ENCODE measurements around the gene CAPN9.

Gene CAPN9

GRCh38 chr1:230812568-230812967 is 65.4 kb downstream of the CAPN9 start:
- Histone ChIP-seq H3K4me3 (ENCODE audit: low read depth in 1 of 2, low read length in 2 of 2) (no peak overlapping the region), H3K4me1 (ENCODE audit: insufficient read depth, low read length) (peaks cover 13% of the 10 kb centered on the region), H3K9ac (ENCODE audit: low read length) (no peak overlapping the region), H3K36me3 (ENCODE audit: insufficient read depth, low read length) (no peaks in the 10 kb centered on the region), H3K9me3 (ENCODE audit: low read length) (no peaks in the 10 kb centered on the region), H3K27me3 (ENCODE audit: control insufficient read depth in 1 of 2, insufficient read depth in 2 of 2, low read length in 2 of 2) (no peaks in the 10 kb centered on the region), H3K27ac (ENCODE audit: low read depth, low read length) (no peak overlapping the region)

GRCh38 chr1:230814949-230815692 is 67.9 kb downstream of the CAPN9 start:
- no peak overlapping the region for H3K4me3 ChIP-seq (ENCODE audit: low read depth in 1 of 2, low read length in 2 of 2)
- H3K9ac ChIP-seq (ENCODE audit: low read length): no peak overlapping the region
- no peaks in the 10 kb centered on the region for H3K9me3 ChIP-seq (ENCODE audit: low read length)
- no peaks in the 10 kb centered on the region for H3K27me3 ChIP-seq (ENCODE audit: control insufficient read depth in 1 of 2, insufficient read depth in 2 of 2, low read length in 2 of 2)
- no peaks in the 10 kb centered on the region for H3K4me1 ChIP-seq (ENCODE audit: insufficient read depth, low read length)
- no peaks in the 10 kb centered on the region for H3K36me3 ChIP-seq (ENCODE audit: insufficient read depth, low read length)
- H3K27ac ChIP-seq (ENCODE audit: low read depth, low read length): no peak overlapping the region

GRCh38 chr1:230816018-230816417 is 68.8 kb downstream of the CAPN9 start:
- H3K27ac ChIP-seq (ENCODE audit: low read depth, low read length): no peak overlapping the region
- H3K9me3 ChIP-seq (ENCODE audit: low read length): no peaks in the 10 kb centered on the region
- H3K4me1 ChIP-seq (ENCODE audit: insufficient read depth, low read length): no peaks in the 10 kb centered on the region
- no peak overlapping the region for H3K9ac ChIP-seq (ENCODE audit: low read length)
- no peaks in the 10 kb centered on the region for H3K36me3 ChIP-seq (ENCODE audit: insufficient read depth, low read length)
- no peak overlapping the region for H3K4me3 ChIP-seq (ENCODE audit: low read depth in 1 of 2, low read length in 2 of 2)
- H3K27me3 ChIP-seq (ENCODE audit: control insufficient read depth in 1 of 2, insufficient read depth in 2 of 2, low read length in 2 of 2): no peaks in the 10 kb centered on the region

- Histone ChIP-seq H3K9ac (ENCODE audit: low read length) (no peak overlapping the region), H3K36me3 (ENCODE audit: insufficient read depth, low read length) (no peaks in the 10 kb centered on the region), H3K4me1 (ENCODE audit: insufficient read depth, low read length) (no peaks in the 10 kb centered on the region), H3K4me3 (ENCODE audit: low read depth in 1 of 2, low read length in 2 of 2) (no peak overlapping the region), H3K27ac (ENCODE audit: low read depth, low read length) (no peak overlapping the region), H3K27me3 (ENCODE audit: control insufficient read depth in 1 of 2, insufficient read depth in 2 of 2, low read length in 2 of 2) (no peaks in the 10 kb centered on the region), H3K9me3 (ENCODE audit: low read length) (no peaks in the 10 kb centered on the region)
Measured at GRCh38 chr1:230818367-230818766, 71.2 kb downstream of the CAPN9 start.

GRCh38 chr1:230818901-230819300 is 71.7 kb downstream of the CAPN9 start:
- Histone ChIP-seq H3K27ac (ENCODE audit: low read depth, low read length) (no peak overlapping the region), H3K27me3 (ENCODE audit: control insufficient read depth in 1 of 2, insufficient read depth in 2 of 2, low read length in 2 of 2) (no peaks in the 10 kb centered on the region), H3K4me3 (ENCODE audit: low read depth in 1 of 2, low read length in 2 of 2) (no peak overlapping the region), H3K4me1 (ENCODE audit: insufficient read depth, low read length) (peaks cover 1% of the 10 kb centered on the region), H3K9ac (ENCODE audit: low read length) (no peak overlapping the region), H3K9me3 (ENCODE audit: low read length) (no peaks in the 10 kb centered on the region), H3K36me3 (ENCODE audit: insufficient read depth, low read length) (no peaks in the 10 kb centered on the region)

GRCh38 chr1:230819976-230820375 is 72.8 kb downstream of the CAPN9 start:
- Histone ChIP-seq H3K9me3 (ENCODE audit: low read length) (no peaks in the 10 kb centered on the region), H3K27ac (ENCODE audit: low read depth, low read length) (no peak overlapping the region), H3K9ac (ENCODE audit: low read length) (no peak overlapping the region), H3K36me3 (ENCODE audit: insufficient read depth, low read length) (no peaks in the 10 kb centered on the region), H3K4me3 (ENCODE audit: low read depth in 1 of 2, low read length in 2 of 2) (no peak overlapping the region), H3K27me3 (ENCODE audit: control insufficient read depth in 1 of 2, insufficient read depth in 2 of 2, low read length in 2 of 2) (no peaks in the 10 kb centered on the region), H3K4me1 (ENCODE audit: insufficient read depth, low read length) (peaks cover 11% of the 10 kb centered on the region)

GRCh38 chr1:230820568-230820967 is 73.4 kb downstream of the CAPN9 start:
- Histone ChIP-seq H3K27ac (ENCODE audit: low read depth, low read length) (no peak overlapping the region), H3K9ac (ENCODE audit: low read length) (no peak overlapping the region), H3K36me3 (ENCODE audit: insufficient read depth, low read length) (no peaks in the 10 kb centered on the region), H3K4me3 (ENCODE audit: low read depth in 1 of 2, low read length in 2 of 2) (no peak overlapping the region), H3K27me3 (ENCODE audit: control insufficient read depth in 1 of 2, insufficient read depth in 2 of 2, low read length in 2 of 2) (no peaks in the 10 kb centered on the region), H3K4me1 (ENCODE audit: insufficient read depth, low read length) (peaks cover 17% of the 10 kb centered on the region), H3K9me3 (ENCODE audit: low read length) (no peaks in the 10 kb centered on the region)

- no peaks in the 10 kb centered on the region for H3K36me3 ChIP-seq (ENCODE audit: insufficient read depth, low read length)
- H3K4me3 ChIP-seq (ENCODE audit: low read depth in 1 of 2, low read length in 2 of 2): no peak overlapping the region
- no peak overlapping the region for H3K27ac ChIP-seq (ENCODE audit: low read depth, low read length)
- H3K9me3 ChIP-seq (ENCODE audit: low read length): no peaks in the 10 kb centered on the region
- H3K4me1 ChIP-seq (ENCODE audit: insufficient read depth, low read length): peaks cover 22% of the 10 kb centered on the region
- no peak overlapping the region for H3K9ac ChIP-seq (ENCODE audit: low read length)
- H3K27me3 ChIP-seq (ENCODE audit: control insufficient read depth in 1 of 2, insufficient read depth in 2 of 2, low read length in 2 of 2): no peaks in the 10 kb centered on the region
Measured at GRCh38 chr1:230821346-230821745, 74.2 kb downstream of the CAPN9 start.

- Histone ChIP-seq H3K27me3 (ENCODE audit: control insufficient read depth in 1 of 2, insufficient read depth in 2 of 2, low read length in 2 of 2) (no peaks in the 10 kb centered on the region), H3K9ac (ENCODE audit: low read length) (no peak overlapping the region), H3K36me3 (ENCODE audit: insufficient read depth, low read length) (no peaks in the 10 kb centered on the region), H3K4me3 (ENCODE audit: low read depth in 1 of 2, low read length in 2 of 2) (no peak overlapping the region), H3K9me3 (ENCODE audit: low read length) (no peaks in the 10 kb centered on the region), H3K4me1 (ENCODE audit: insufficient read depth, low read length) (peaks cover 26% of the 10 kb centered on the region), H3K27ac (ENCODE audit: low read depth, low read length) (no peak overlapping the region)
Measured at GRCh38 chr1:230822092-230822581, 74.9 kb downstream of the CAPN9 start.

GRCh38 chr1:230823426-230823825 is 76.2 kb downstream of the CAPN9 start:
- peaks cover 26% of the 10 kb centered on the region for H3K4me1 ChIP-seq (ENCODE audit: insufficient read depth, low read length)
- no peak overlapping the region for H3K9ac ChIP-seq (ENCODE audit: low read length)
- H3K36me3 ChIP-seq (ENCODE audit: insufficient read depth, low read length): no peaks in the 10 kb centered on the region
- no peaks in the 10 kb centered on the region for H3K9me3 ChIP-seq (ENCODE audit: low read length)
- H3K27me3 ChIP-seq (ENCODE audit: control insufficient read depth in 1 of 2, insufficient read depth in 2 of 2, low read length in 2 of 2): no peaks in the 10 kb centered on the region
- H3K27ac ChIP-seq (ENCODE audit: low read depth, low read length): no peak overlapping the region
- H3K4me3 ChIP-seq (ENCODE audit: low read depth in 1 of 2, low read length in 2 of 2): no peak overlapping the region

GRCh38 chr1:230823931-230824381 is 76.8 kb downstream of the CAPN9 start:
- H3K27ac ChIP-seq (ENCODE audit: low read depth, low read length): no peak overlapping the region
- H3K9me3 ChIP-seq (ENCODE audit: low read length): no peaks in the 10 kb centered on the region
- no peaks in the 10 kb centered on the region for H3K27me3 ChIP-seq (ENCODE audit: control insufficient read depth in 1 of 2, insufficient read depth in 2 of 2, low read length in 2 of 2)
- H3K9ac ChIP-seq (ENCODE audit: low read length): no peak overlapping the region
- H3K4me3 ChIP-seq (ENCODE audit: low read depth in 1 of 2, low read length in 2 of 2): no peak overlapping the region
- peaks cover 26% of the 10 kb centered on the region for H3K4me1 ChIP-seq (ENCODE audit: insufficient read depth, low read length)
- H3K36me3 ChIP-seq (ENCODE audit: insufficient read depth, low read length): no peaks in the 10 kb centered on the region

- Histone ChIP-seq H3K4me1 (ENCODE audit: insufficient read depth, low read length) (peaks cover 26% of the 10 kb centered on the region), H3K4me3 (ENCODE audit: low read depth in 1 of 2, low read length in 2 of 2) (no peak overlapping the region), H3K27ac (ENCODE audit: low read depth, low read length) (no peak overlapping the region), H3K9ac (ENCODE audit: low read length) (no peak overlapping the region), H3K27me3 (ENCODE audit: control insufficient read depth in 1 of 2, insufficient read depth in 2 of 2, low read length in 2 of 2) (no peaks in the 10 kb centered on the region), H3K36me3 (ENCODE audit: insufficient read depth, low read length) (no peaks in the 10 kb centered on the region), H3K9me3 (ENCODE audit: low read length) (no peaks in the 10 kb centered on the region)
Measured at GRCh38 chr1:230824551-230824918, 77.3 kb downstream of the CAPN9 start.
